Neural crest cell (in vitro differentiated cells): ENCODE measurements around the gene GRK5. TPM values are rescaled to one million over a fixed set of nuclear protein-coding genes. Genes with fewer than 3 reads are reported as not detected.
A peak's percentile ranks its signal among the peaks of the same experiment; 100 is the strongest.

ENCODE experiments used
- DNase-seq: peaks from one replicate; pipeline ENCODE4 v3.0.0; 2021; ENCODE audit warnings: low read depth, mixed read lengths, low spot score
- H3K27ac Mint-ChIP-seq: one replicate; pipeline ENCODE4 v1.8.0; 2021; ENCODE audit warnings: mild to moderate bottlenecking, mixed read lengths; ENCODE audit not compliant: unreplicated experiment
- H3K27me3 Mint-ChIP-seq: 2 replicates; pipeline ENCODE4 v1.8.0; 2021; ENCODE audit warnings: low read depth, mild to moderate bottlenecking, mixed read lengths
- H3K36me3 Mint-ChIP-seq: 2 replicates; pipeline ENCODE4 v1.8.0; 2021; ENCODE audit warnings: low read depth, mild to moderate bottlenecking, mixed read lengths
- H3K4me1 Mint-ChIP-seq: 2 replicates; pipeline ENCODE4 v1.8.0; 2021; ENCODE audit warnings: mixed read lengths
- H3K4me3 Mint-ChIP-seq: one replicate; pipeline ENCODE4 v1.8.0; 2021; ENCODE audit warnings: mild to moderate bottlenecking, mixed read lengths
- H3K9me3 Mint-ChIP-seq: 2 replicates; pipeline ENCODE4 v1.8.0; 2021; ENCODE audit warnings: mixed read lengths
- total RNA-seq: library from RNA; stranded (reverse); gene quantifications from 2 replicates; pipeline ENCODE4 v1.2.1, GENCODE V29; 2021
- TF ChIP-seq, protein P1 (sequence below): fragments of 200-600 bp; sonication (generic); conservative IDR thresholded peaks from 2 replicates; pipeline ENCODE4 v1.5.0; 2021; ENCODE audit warnings: antibody characterized with exemption, mild to moderate bottlenecking

GRK5 gene
- total RNA-seq, 1 donor from 2014 or later, result 13.5 TPM

DNA sequence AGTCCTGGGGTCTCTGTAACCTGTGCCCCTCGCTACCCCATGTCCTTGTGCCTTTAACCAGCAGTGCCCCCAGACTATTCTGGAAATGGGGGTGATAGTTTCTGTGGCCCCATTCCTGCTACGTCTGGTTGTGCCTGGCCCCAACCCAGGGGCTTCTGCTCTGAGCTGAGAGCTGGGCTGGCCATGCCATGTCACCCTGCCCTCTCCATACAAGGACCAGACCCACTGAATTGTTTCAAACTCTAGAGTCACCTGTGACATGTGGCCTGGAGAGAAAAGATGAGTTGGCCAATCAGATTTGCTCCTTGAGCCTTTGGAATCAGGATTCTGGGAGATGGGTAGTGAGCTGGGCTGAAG is 108.6 kb downstream of the GRK5 start:
- Mint-ChIP-seq H3K36me3 (no peaks in the 10 kb centered on the region), H3K4me3 (no peak overlapping the region), H3K27me3 (no peaks in the 10 kb centered on the region), H3K27ac (peak overlapping the region; percentile 83), H3K9me3 (no peaks in the 10 kb centered on the region), H3K4me1 (peaks cover 59% of the 10 kb centered on the region)
- TF ChIP-seq, protein P1, sequence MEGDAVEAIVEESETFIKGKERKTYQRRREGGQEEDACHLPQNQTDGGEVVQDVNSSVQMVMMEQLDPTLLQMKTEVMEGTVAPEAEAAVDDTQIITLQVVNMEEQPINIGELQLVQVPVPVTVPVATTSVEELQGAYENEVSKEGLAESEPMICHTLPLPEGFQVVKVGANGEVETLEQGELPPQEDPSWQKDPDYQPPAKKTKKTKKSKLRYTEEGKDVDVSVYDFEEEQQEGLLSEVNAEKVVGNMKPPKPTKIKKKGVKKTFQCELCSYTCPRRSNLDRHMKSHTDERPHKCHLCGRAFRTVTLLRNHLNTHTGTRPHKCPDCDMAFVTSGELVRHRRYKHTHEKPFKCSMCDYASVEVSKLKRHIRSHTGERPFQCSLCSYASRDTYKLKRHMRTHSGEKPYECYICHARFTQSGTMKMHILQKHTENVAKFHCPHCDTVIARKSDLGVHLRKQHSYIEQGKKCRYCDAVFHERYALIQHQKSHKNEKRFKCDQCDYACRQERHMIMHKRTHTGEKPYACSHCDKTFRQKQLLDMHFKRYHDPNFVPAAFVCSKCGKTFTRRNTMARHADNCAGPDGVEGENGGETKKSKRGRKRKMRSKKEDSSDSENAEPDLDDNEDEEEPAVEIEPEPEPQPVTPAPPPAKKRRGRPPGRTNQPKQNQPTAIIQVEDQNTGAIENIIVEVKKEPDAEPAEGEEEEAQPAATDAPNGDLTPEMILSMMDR, result no peak
- DNase-seq, result no peak

DNA sequence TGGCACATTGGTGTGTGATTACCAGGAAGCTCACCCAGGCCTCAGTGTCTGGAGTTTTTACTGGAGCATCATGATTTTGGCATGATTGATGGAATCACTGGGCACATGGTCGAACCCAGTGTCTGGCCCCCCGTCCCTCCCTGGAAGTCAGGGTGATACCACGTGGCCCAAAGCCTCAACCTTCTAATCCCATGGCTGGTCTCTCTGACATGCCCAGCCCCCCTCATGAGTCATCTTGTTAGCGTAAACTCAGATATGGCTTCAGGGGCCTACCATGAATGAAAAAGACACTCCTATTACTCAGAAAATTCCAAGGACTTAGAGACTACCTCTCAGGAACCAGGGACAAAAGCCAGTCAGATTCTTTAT is 109.3 kb downstream of the GRK5 start:
- Mint-ChIP-seq H3K4me3 (peak overlapping the region; percentile 5), H3K27me3 (no peaks in the 10 kb centered on the region), H3K4me1 (peaks cover 59% of the 10 kb centered on the region), H3K27ac (peak overlapping the region; percentile 83), H3K9me3 (no peaks in the 10 kb centered on the region), H3K36me3 (peaks cover 3% of the 10 kb centered on the region)
- no peak for DNase-seq
- TF ChIP-seq, protein P1, result no peak

DNA sequence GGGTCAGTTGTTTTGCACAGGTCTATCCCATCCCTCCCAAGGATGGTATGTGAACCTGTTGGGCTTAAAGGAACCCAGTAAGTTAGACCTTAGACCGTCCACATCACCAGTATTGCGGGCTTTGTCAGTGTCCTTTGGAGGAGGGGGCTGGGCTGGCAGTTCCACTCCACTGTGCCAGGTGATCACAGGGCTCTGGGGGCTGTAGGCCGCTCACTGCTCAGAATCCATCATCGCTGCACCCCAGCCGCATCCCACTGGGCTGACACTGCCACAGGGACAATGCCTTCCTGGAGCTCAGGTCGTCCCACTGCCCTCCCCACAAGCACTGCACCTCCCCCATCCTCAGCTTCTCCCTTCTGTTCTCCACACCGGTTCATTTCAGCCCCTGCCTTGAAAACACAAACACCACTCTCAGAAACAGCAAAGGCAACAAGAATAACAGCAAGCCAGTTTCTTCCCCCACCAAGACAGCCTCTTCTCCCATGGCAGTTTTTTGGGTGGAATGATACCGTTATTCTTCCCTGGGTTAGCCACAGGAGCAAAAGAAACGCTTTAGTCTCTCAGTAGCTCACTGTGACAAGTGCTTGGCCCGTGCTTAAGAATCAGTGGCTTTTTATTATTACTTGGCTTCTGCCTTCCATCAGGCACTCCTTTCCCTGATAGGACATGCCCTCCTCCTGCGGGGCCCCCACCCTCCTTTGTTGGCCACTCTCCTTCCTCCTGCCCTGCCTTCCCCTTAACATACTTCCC is 111.2 kb downstream of the GRK5 start:
- TF ChIP-seq, protein P1, result no peak
- peak overlapping the region; percentile 16 for H3K4me3 Mint-ChIP-seq
- peak overlapping the region; percentile 93 for H3K27ac Mint-ChIP-seq
- no peak for DNase-seq
- H3K4me1 Mint-ChIP-seq, result peaks cover 56% of the 10 kb centered on the region
- no peaks in the 10 kb centered on the region for H3K9me3 Mint-ChIP-seq
- no peaks in the 10 kb centered on the region for H3K27me3 Mint-ChIP-seq
- H3K36me3 Mint-ChIP-seq, result peaks cover 3% of the 10 kb centered on the region

DNA sequence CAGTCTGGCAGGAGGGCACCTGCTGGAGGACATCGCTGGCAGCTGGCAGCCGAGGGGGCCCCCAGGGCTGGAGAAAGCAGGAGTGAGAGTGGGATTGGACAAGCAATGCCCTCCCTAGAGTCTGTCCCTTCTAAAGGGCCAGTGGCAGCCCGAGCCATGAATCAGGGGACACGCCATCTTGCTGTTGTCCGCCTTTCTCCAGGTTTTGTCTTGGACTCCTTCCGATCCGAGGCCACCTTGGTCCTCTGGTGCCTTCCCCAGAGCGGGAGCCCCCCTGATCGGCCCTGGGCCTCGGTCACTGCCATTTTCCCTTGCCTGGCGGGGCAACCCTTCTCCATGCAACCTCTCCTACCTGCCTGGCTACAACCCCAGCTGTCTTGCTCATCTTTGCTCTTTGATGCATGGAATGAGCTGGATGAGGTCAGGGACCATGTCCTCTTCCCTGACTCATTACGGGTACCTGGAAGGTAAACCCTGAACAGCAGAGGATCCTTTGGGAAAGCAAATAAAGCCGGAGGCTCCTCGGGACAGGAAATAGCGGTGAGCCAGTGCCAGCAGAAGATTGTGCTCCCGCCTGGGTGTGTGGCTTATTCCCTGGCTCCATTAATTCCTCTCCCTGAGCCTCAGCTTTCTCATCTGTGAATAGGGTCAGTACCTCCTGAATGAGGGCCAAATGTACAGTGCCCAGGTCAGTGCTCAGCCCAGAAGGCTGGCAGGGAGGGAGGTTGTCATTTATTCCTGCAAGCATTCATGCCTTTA is 112.0 kb downstream of the GRK5 start:
- H3K4me1 Mint-ChIP-seq, result peaks cover 60% of the 10 kb centered on the region

GRCh38 chr10:119319920-119320258 is 112.5 kb downstream of the GRK5 start:
- H3K4me3 Mint-ChIP-seq, result no peak overlapping the region
- peaks cover 3% of the 10 kb centered on the region for H3K36me3 Mint-ChIP-seq
- no peaks in the 10 kb centered on the region for H3K27me3 Mint-ChIP-seq
- no peak for DNase-seq
- TF ChIP-seq, protein P1, result no peak
- H3K9me3 Mint-ChIP-seq, result no peaks in the 10 kb centered on the region
- H3K4me1 Mint-ChIP-seq, result peaks cover 60% of the 10 kb centered on the region
- no peak overlapping the region for H3K27ac Mint-ChIP-seq

More for the DNA sequence above, 112.0 kb downstream of the GRK5 start:
- Mint-ChIP-seq H3K4me3 (no peak overlapping the region), H3K36me3 (peaks cover 3% of the 10 kb centered on the region), H3K27me3 (no peaks in the 10 kb centered on the region), H3K27ac (peak overlapping the region; percentile 24), H3K9me3 (no peaks in the 10 kb centered on the region)
- DNase-seq, result no peak
- TF ChIP-seq, protein P1, result no peak
